ENCODE measurements around the gene ANKRD63. TPM values are rescaled to one million over a fixed set of nuclear protein-coding genes. Genes with fewer than 3 reads are reported as not detected.

Gene ANKRD63
- total and polyA plus RNA-seq, 2 experiments from 2014 or later, result 0.30 to 0.47 TPM

GRCh38 chr15:40265355-40265754 is 17.5 kb downstream of the ANKRD63 start:
- Histone ChIP-seq H3K4me3 (no peak overlapping the region), H3K9me2 (replicated peaks; ENCODE audit: insufficient read depth) (no peaks in the 10 kb centered on the region), H3K36me3 (replicated peaks; ENCODE audit: insufficient read depth, low read depth) (no peaks in the 10 kb centered on the region), H3K27me3 (no peaks in the 10 kb centered on the region), H2AFZ (no peak overlapping the region), H3K27ac (no peak overlapping the region), H3K4me2 (no peak overlapping the region), H3K9me3 (ENCODE audit: low read depth) (no peaks in the 10 kb centered on the region), H3K4me1 (ENCODE audit: insufficient read depth) (peaks cover 11% of the 10 kb centered on the region), H3K79me2 (no peaks in the 10 kb centered on the region), H4K20me1 (ENCODE audit: insufficient read depth, poor library complexity, severe bottlenecking) (no peaks in the 10 kb centered on the region)
- DNase-seq (ENCODE audit: low spot score), result no peak
- TF ChIP-seq EZH2 (IDR thresholded peaks at IDR 0.05; ENCODE audit: borderline replicate concordance) (no peak), EZH2phosphoT487 (IDR thresholded peaks at IDR 0.05; ENCODE audit: low read depth, severe bottlenecking, unreplicated experiment) (no peak), CTCF (IDR thresholded peaks at IDR 0.05; ENCODE audit: poor library complexity) (no peak)
- 84% methylated on average over 10 of the region's 10 CpGs for WGBS (ENCODE audit: low lambda C conversion rate, missing lambda C conversion rate)

GRCh38 chr15:40264321-40265153 is 18.3 kb downstream of the ANKRD63 start:
- WGBS (ENCODE audit: low lambda C conversion rate, missing lambda C conversion rate), result 86% methylated on average over 16 of the region's 16 CpGs

GRCh38 chr15:40263024-40263754 is 19.7 kb downstream of the ANKRD63 start:
- Histone ChIP-seq H4K20me1 (ENCODE audit: insufficient read depth, poor library complexity, severe bottlenecking) (no peaks in the 10 kb centered on the region), H3K27me3 (no peaks in the 10 kb centered on the region), H3K4me2 (no peak overlapping the region), H3K36me3 (replicated peaks; ENCODE audit: insufficient read depth, low read depth) (no peaks in the 10 kb centered on the region), H3K4me1 (ENCODE audit: insufficient read depth) (peaks cover 11% of the 10 kb centered on the region), H3K27ac (peak overlapping the region; percentile 10), H3K4me3 (no peak overlapping the region), H3K9me2 (replicated peaks; ENCODE audit: insufficient read depth) (no peaks in the 10 kb centered on the region), H3K79me2 (no peaks in the 10 kb centered on the region), H3K9me3 (ENCODE audit: low read depth) (no peaks in the 10 kb centered on the region), H2AFZ (no peak overlapping the region)
- 65% methylated on average over 12 of the region's 12 CpGs for WGBS (ENCODE audit: low lambda C conversion rate, missing lambda C conversion rate)
- TF ChIP-seq EZH2 (IDR thresholded peaks at IDR 0.05; ENCODE audit: borderline replicate concordance) (no peak), EZH2phosphoT487 (IDR thresholded peaks at IDR 0.05; ENCODE audit: low read depth, severe bottlenecking, unreplicated experiment) (no peak), CTCF (IDR thresholded peaks at IDR 0.05; ENCODE audit: poor library complexity) (no peak)
- DNase-seq (ENCODE audit: low spot score), result no peak

More at GRCh38 chr15:40264321-40265153, 18.3 kb downstream of the ANKRD63 start:
- Histone ChIP-seq H3K36me3 (replicated peaks; ENCODE audit: insufficient read depth, low read depth) (no peaks in the 10 kb centered on the region), H3K4me1 (ENCODE audit: insufficient read depth) (peaks cover 11% of the 10 kb centered on the region), H3K79me2 (no peaks in the 10 kb centered on the region), H3K27ac (no peak overlapping the region), H4K20me1 (ENCODE audit: insufficient read depth, poor library complexity, severe bottlenecking) (no peaks in the 10 kb centered on the region), H3K4me2 (no peak overlapping the region), H3K27me3 (no peaks in the 10 kb centered on the region), H3K9me3 (ENCODE audit: low read depth) (no peaks in the 10 kb centered on the region), H3K9me2 (replicated peaks; ENCODE audit: insufficient read depth) (no peaks in the 10 kb centered on the region), H2AFZ (no peak overlapping the region), H3K4me3 (no peak overlapping the region)
- no peak for DNase-seq (ENCODE audit: low spot score)
- TF ChIP-seq EZH2phosphoT487 (IDR thresholded peaks at IDR 0.05; ENCODE audit: low read depth, severe bottlenecking, unreplicated experiment), result no peak

GRCh38 chr15:40259021-40259420 is 23.8 kb downstream of the ANKRD63 start:
- TF ChIP-seq EZH2 (IDR thresholded peaks at IDR 0.05; ENCODE audit: borderline replicate concordance) (no peak), CTCF (IDR thresholded peaks at IDR 0.05; ENCODE audit: poor library complexity) (no peak), EZH2phosphoT487 (IDR thresholded peaks at IDR 0.05; ENCODE audit: low read depth, severe bottlenecking, unreplicated experiment) (no peak)
- peaks cover 11% of the 10 kb centered on the region for H3K4me1 ChIP-seq (ENCODE audit: insufficient read depth)
- no peak overlapping the region for H3K27ac ChIP-seq
- H2AFZ ChIP-seq, result no peak overlapping the region
- peaks cover 3% of the 10 kb centered on the region for H3K27me3 ChIP-seq
- H3K36me3 ChIP-seq (replicated peaks; ENCODE audit: insufficient read depth, low read depth), result no peaks in the 10 kb centered on the region
- no peaks in the 10 kb centered on the region for H4K20me1 ChIP-seq (ENCODE audit: insufficient read depth, poor library complexity, severe bottlenecking)
- no peaks in the 10 kb centered on the region for H3K9me2 ChIP-seq (replicated peaks; ENCODE audit: insufficient read depth)
- no peak overlapping the region for H3K4me3 ChIP-seq
- DNase-seq (ENCODE audit: low spot score), result no peak
- no peaks in the 10 kb centered on the region for H3K9me3 ChIP-seq (ENCODE audit: low read depth)
- H3K79me2 ChIP-seq, result no peaks in the 10 kb centered on the region
- no peak overlapping the region for H3K4me2 ChIP-seq
- WGBS (ENCODE audit: low lambda C conversion rate, missing lambda C conversion rate), result 69% methylated on average over 7 of the region's 7 CpGs

Data from hepatocyte (in vitro differentiated cells).